HG02588 (cell line): ENCODE measurements around the gene MKKS.

ENCODE experiments used
- ATAC-seq: cut with Tn5 transposase; IDR thresholded peaks from one replicate; pipeline ENCODE4 v1.9.1; 2021; ENCODE audit warnings: mild to moderate bottlenecking, moderate library complexity; ENCODE audit not compliant: unreplicated experiment

The MKKS gene

GRCh38 chr20:10370091-10370887, 63.7 kb downstream of the MKKS start:
- ATAC-seq, result no peak

GRCh38 chr20:10369723-10370090, 64.3 kb downstream of the MKKS start:
- no peak for ATAC-seq

DNA sequence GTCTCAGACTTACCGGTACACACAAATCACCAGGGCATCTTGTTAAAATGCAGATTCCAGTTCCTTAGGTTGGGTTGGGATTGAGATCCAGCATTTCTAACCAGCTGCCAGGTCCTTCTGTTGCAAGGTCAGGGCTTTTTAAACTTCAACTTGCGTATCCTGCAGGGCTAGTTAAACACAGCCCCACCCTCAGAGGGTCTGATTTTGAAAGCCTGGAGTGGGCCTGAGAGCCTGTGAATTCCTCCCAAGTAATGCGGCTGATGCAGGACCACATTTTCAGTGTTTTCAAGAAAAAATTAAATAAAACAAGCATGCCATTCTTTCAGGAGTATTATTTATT, 65.3 kb downstream of the MKKS start:
- no peak for ATAC-seq

DNA sequence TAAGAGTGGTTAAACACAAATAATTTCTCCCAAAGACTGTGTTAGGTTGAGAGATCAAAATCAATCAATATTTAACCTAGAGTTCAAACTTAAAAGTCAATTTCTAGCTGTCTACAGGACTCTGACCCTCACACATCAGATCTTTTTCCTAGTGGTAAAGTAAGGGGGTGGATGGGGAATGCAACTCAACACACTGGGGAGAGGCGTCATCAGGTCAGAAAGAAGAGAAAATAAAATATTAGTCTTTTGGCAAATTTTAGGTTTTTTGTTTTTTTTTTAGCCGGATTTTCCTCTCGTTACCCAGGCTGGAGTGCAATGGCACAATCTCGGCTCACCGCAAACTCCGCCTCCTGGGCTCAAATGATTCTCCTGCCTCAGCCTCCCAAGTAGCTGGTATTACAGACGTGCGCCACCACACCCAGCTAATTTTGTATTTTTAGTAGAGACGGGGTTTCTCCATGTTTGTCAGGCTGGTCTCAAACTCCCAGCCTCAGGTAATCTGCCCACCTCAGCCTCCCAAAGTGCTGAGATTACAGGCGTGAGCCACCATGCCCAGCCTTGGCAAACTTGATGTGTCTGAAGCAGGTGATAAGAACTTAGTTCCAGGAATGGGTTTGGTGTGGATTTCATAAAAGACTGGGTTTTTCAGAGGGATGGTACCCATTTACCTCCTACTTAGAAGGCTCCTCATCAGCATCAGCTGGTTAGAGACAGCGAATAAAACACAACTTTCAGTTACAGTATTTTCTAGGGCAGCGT, 65.9 kb downstream of the MKKS start:
- ATAC-seq, result no peak

DNA sequence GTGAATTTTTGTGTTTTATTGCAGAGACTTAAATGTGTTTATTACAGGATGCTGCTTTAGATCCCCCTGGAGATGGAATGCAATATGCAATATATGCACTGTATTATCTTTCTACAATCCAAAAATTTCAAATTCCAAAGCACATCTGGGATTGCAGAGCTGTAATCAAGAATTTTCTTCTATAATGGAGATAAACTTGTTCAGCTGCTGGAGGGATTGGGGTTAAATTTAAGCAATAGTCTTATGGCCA, 66.4 kb downstream of the MKKS start:
- ATAC-seq, result no peak

DNA sequence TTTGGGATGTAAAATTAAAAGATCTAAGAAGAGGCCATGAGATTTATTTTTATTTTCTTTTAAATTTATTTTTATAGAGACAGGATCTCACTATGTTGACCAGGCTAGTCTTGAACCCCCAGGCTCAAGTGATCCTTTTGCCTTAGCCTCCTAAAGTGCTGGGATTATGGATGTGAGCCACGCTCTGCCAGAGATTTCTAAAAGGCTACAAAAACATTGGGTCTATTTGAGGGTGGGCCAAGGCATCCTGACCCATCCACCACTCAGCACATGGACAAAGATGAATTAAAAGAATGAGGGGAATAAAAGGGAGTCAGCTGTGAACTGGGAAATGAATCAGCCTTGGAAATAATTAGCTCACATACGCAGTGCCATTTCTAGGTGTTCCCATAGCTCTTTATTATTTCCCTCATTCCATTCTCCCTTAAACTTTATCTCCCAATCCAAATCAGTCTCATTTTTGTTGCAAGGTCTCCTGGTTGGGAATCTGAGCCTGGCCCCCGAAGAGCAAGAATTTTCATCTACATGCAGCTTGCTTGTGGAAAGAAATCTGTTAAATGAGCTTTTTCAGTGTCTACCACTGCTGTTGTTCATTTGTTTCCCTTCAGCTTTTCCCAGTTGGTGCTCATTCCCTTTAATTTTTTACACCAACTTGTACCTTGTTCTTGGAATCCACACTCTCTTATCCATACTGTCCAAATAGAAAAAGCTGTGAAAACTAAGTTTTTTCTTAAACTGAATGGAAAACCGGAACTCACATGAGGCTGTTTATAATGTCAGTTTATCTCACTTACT, 66.9 kb downstream of the MKKS start:
- ATAC-seq, result no peak

DNA sequence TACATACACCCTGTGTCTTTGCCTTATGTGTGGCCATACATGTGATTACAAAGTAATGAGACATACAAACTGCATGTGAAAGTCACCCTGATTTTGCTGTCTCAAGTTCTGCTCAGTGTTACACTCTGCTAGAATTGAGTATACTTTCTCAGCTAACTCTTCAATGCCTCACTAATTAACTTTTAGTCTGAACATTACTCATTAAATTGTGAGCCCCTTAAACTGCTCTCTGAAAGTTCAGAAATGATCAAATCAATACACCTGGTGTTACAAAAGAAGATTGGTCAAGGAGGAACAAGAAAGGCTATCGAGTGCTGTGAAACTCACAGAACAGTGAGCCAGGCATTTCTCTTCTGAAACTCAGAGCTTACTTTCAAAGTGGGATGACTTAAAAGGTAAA, 71.3 kb downstream of the MKKS start:
- ATAC-seq, result no peak

- no peak for ATAC-seq
These were observed 73.1 kb downstream of the MKKS start for GRCh38 chr20:10360878-10361277.

DNA sequence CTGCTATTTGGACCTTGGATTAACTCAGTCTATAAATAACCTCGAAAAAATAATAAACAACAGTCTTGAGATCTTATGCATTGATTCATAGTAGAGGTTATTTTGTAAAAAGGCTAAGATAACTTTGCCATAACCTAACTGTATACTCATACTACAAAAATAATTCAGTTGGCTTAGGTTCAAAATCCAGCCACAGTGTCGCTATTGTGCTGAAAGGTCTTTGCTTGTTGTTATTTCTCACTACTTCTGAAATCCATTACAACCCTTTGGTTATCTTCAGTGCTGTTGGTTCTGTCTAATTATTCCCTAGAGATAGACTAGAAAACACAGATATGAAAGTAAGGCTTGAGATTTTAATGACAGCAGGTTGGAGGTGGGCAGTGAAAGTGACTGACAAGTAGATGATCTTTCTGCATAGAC, 74.4 kb downstream of the MKKS start:
- ATAC-seq, result no peak

- ATAC-seq, result no peak
These were observed 76.0 kb downstream of the MKKS start for GRCh38 chr20:10357974-10358373.

- no peak for ATAC-seq
These were observed 76.8 kb downstream of the MKKS start for GRCh38 chr20:10357061-10357708.

- ATAC-seq, result no peak
These were observed 77.4 kb downstream of the MKKS start for GRCh38 chr20:10356628-10357027.

DNA sequence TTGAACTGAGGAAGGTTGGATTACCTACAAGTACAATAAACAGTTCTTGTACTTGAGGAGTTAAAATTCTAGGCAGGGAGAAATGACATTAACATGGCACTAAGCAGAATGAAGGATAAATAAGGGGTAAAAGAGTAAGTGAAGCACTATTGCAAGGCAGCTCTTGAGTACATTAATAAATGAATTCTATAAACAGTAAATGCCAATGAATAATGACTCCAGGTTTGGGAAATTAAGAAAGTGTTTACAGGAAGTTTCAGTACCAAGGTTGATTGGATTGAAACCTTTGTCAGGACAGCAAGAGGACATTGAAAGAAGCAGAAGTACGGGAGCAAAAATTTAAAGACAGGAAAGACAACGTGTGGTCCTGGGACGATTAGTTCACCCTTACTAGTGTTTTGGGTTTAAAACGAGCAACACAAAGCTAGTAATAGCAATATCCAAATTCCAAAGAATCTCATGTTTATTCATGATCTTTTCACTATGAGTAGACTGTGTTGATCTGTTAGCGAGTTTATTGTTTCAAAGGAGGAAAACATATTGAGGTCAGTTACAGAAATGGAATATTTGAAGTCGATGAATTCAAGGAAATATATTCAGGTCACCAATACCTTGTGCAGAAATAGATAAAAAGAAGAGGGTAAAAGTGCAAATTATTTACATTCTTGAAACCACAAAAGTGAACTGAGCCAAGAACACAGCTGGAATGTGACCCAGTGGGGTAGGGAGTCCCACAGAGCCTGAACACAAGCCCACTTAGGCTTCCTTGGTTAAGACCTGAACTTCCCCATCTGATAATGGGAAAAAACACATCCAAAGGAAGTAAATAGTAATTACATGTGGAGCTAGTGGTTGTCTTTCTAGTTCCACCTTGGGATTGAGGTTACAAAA, 80.8 kb downstream of the MKKS start:
- ATAC-seq, result no peak
